H9 (cell line): ENCODE data around the gene PEDS1. TPM values are rescaled to one million over a fixed set of nuclear protein-coding genes. Genes with fewer than 3 reads are reported as not detected.

ENCODE experiments used
- DNase-seq: peaks from one replicate; pipeline ENCODE4 v3.0.0-alpha.2; 2017
- H2AFZ ChIP-seq: one replicate; pipeline ENCODE4 v1.6.1; 2013; ENCODE audit warnings: mild to moderate bottlenecking, low read length, control low read depth, moderate library complexity
- H2AK5ac ChIP-seq: 2 replicates; pipeline ENCODE4 v1.6.1; 2013; ENCODE audit warnings: low read length, control low read depth, mixed read lengths; ENCODE audit not compliant: insufficient read length
- H2BK120ac ChIP-seq: one replicate; pipeline ENCODE4 v1.6.1; 2013; ENCODE audit warnings: low read depth, mild to moderate bottlenecking, low read length, control low read depth, inconsistent platforms; ENCODE audit not compliant: poor library complexity, severe bottlenecking
- H2BK12ac ChIP-seq: 2 replicates; pipeline ENCODE4 v1.6.1; 2013; ENCODE audit warnings: low read length, control low read depth, mixed read lengths, low read depth; ENCODE audit not compliant: insufficient read length
- H2BK15ac ChIP-seq: 2 replicates; pipeline ENCODE4 v1.6.1; 2013; ENCODE audit warnings: low read depth, low read length, control low read depth
- H2BK20ac ChIP-seq: one replicate; pipeline ENCODE4 v1.6.1; 2013; ENCODE audit warnings: low read depth, mild to moderate bottlenecking, low read length, control low read depth, inconsistent platforms; ENCODE audit not compliant: poor library complexity, severe bottlenecking
- H2BK5ac ChIP-seq: 2 replicates; pipeline ENCODE4 v1.6.1; 2013; ENCODE audit warnings: low read length, control low read depth, mixed read lengths; ENCODE audit not compliant: insufficient read length
- H3K14ac ChIP-seq: 2 replicates; pipeline ENCODE4 v1.6.1; 2013; ENCODE audit warnings: low read length, control low read depth; ENCODE audit not compliant: insufficient read depth
- H3K18ac ChIP-seq: 2 replicates; pipeline ENCODE4 v1.6.1; 2013; ENCODE audit warnings: low read depth, mild to moderate bottlenecking, mixed read lengths, low read length, control low read depth; ENCODE audit not compliant: insufficient read length
- H3K23ac ChIP-seq: 2 replicates; pipeline ENCODE4 v1.6.1; 2013; ENCODE audit warnings: low read length, control low read depth, mixed read lengths, low read depth; ENCODE audit not compliant: insufficient read length
- H3K23me2 ChIP-seq: 2 replicates; pipeline ENCODE4 v1.6.1; 2013; ENCODE audit warnings: low read depth, mild to moderate bottlenecking, mixed read lengths, low read length, control low read depth; ENCODE audit not compliant: insufficient read length, poor library complexity, severe bottlenecking
- H3K27ac ChIP-seq: 2 replicates; pipeline ENCODE4 v1.5.1; 2013; ENCODE audit warnings: low read length, control low read depth, mixed read lengths, low read depth; ENCODE audit not compliant: insufficient read length
- H3K27me3 ChIP-seq: 2 replicates; pipeline ENCODE4 v1.6.1; 2013; ENCODE audit warnings: low read length, control low read depth, inconsistent platforms; ENCODE audit not compliant: insufficient read depth
- H3K4ac ChIP-seq: 2 replicates; pipeline ENCODE4 v1.6.1; 2013; ENCODE audit warnings: low read depth, mild to moderate bottlenecking, control low read depth, inconsistent platforms, low read length, moderate library complexity
- H3K4me1 ChIP-seq: 2 replicates; pipeline ENCODE4 v1.6.1; 2013; ENCODE audit warnings: low read length, control low read depth, inconsistent platforms; ENCODE audit not compliant: insufficient read depth
- H3K4me2 ChIP-seq: 2 replicates; pipeline ENCODE4 v1.6.1; 2013; ENCODE audit warnings: low read length, control low read depth, mixed read lengths; ENCODE audit not compliant: insufficient read length, insufficient read depth
- H3K56ac ChIP-seq: 2 replicates; pipeline ENCODE4 v1.6.1; 2013; ENCODE audit warnings: low read depth, mild to moderate bottlenecking, mixed read lengths, low read length, control low read depth; ENCODE audit not compliant: insufficient read length
- H3K79me1 ChIP-seq: 2 replicates; pipeline ENCODE4 v1.6.1; 2013; ENCODE audit warnings: low read depth, mild to moderate bottlenecking, moderate library complexity, low read length, control low read depth, inconsistent platforms; ENCODE audit not compliant: insufficient read depth, poor library complexity, severe bottlenecking
- H3K79me2 ChIP-seq: 2 replicates; pipeline ENCODE4 v1.6.1; 2013; ENCODE audit warnings: low read length, control low read depth, inconsistent platforms; ENCODE audit not compliant: insufficient read depth
- H3K9ac ChIP-seq: 2 replicates; pipeline ENCODE4 v1.6.1; 2013; ENCODE audit warnings: low read length, control low read depth, mixed read lengths; ENCODE audit not compliant: insufficient read length; ENCODE audit errors: extremely low read depth
- H3K9me3 ChIP-seq: one replicate; pipeline ENCODE4 v1.6.1; 2013; ENCODE audit warnings: low read depth, low read length, inconsistent platforms; ENCODE audit not compliant: control insufficient read depth
- H3T11ph ChIP-seq: one replicate; pipeline ENCODE4 v1.6.1; 2013; ENCODE audit warnings: mild to moderate bottlenecking, low read length, control low read depth, inconsistent platforms
- H4K20me1 ChIP-seq: one replicate; pipeline ENCODE4 v1.6.1; 2013; ENCODE audit not compliant: control insufficient read depth, insufficient read length, insufficient read depth
- H4K5ac ChIP-seq: 2 replicates; pipeline ENCODE4 v1.6.1; 2013; ENCODE audit warnings: low read depth, mild to moderate bottlenecking, mixed read lengths, low read length, control low read depth; ENCODE audit not compliant: insufficient read length
- H4K8ac ChIP-seq: replicated peaks from 2 replicates; pipeline ENCODE4 v1.6.1; 2013; ENCODE audit warnings: low read length, control low read depth, mixed read lengths, low read depth; ENCODE audit not compliant: insufficient read length
- H4K91ac ChIP-seq: 2 replicates; pipeline ENCODE4 v1.6.1; 2013; ENCODE audit warnings: low read depth, mild to moderate bottlenecking, moderate library complexity, mixed read lengths, low read length, control low read depth; ENCODE audit not compliant: insufficient read length
- H3K27ac Mint-ChIP-seq, 3 experiments: 2 replicates in 2 of 3; 3 replicates in 1 of 3; pipeline ENCODE4 v1.8.0; 2020 to 2021; ENCODE audit warnings: mixed read lengths in 3 of 3, mild to moderate bottlenecking in 1 of 3, moderate library complexity in 1 of 3
- H3K27me3 Mint-ChIP-seq: 2 replicates; pipeline ENCODE4 v1.8.0; 2021; ENCODE audit warnings: low read depth, mild to moderate bottlenecking, moderate library complexity, mixed read lengths
- H3K36me3 Mint-ChIP-seq, 3 experiments: 2 replicates in 2 of 3; 3 replicates in 1 of 3; pipeline ENCODE4 v1.8.0; 2020 to 2021; ENCODE audit warnings: low read depth in 3 of 3, mixed read lengths in 3 of 3; ENCODE audit not compliant: insufficient read depth in 1 of 3
- H3K4me1 Mint-ChIP-seq, 2 experiments: 2 replicates each; pipeline ENCODE4 v1.8.0; 2020; ENCODE audit warnings: mixed read lengths in 2 of 2
- H3K4me3 Mint-ChIP-seq, 2 experiments: 2 replicates in 1 of 2; 3 replicates in 1 of 2; pipeline ENCODE4 v1.8.0; 2020 to 2021; ENCODE audit warnings: mild to moderate bottlenecking in 2 of 2, mixed read lengths in 2 of 2, moderate library complexity in 1 of 2
- H3K9me3 Mint-ChIP-seq, 2 experiments: 2 replicates in 1 of 2; 3 replicates in 1 of 2; pipeline ENCODE4 v1.8.0; 2020; ENCODE audit warnings: mild to moderate bottlenecking in 2 of 2, mixed read lengths in 2 of 2, moderate library complexity in 1 of 2
- CTCF ChIP-seq: fragments of 200-600 bp; sonication (generic); conservative IDR thresholded peaks from 3 replicates; pipeline ENCODE4 v1.8.0; 2021; ENCODE audit warnings: antibody characterized with exemption, mild to moderate bottlenecking
- WGBS: extraction: QIAGEN DNeasy Blood & Tissue Kit; methylation state at CpG from one replicate; pipeline ENCODE4 v1.1.7; 2013; ENCODE audit warnings: missing lambda C conversion rate, low lambda C conversion rate, mixed read lengths; ENCODE audit not compliant: insufficient read length; ENCODE audit errors: extremely low coverage; 5-methylcytosine and 5-hydroxymethylcytosine counted together
- total RNA-seq: library from RNA; stranded (reverse); gene quantifications from 2 replicates; pipeline ENCODE4 v1.2.1, GENCODE V29; 2021

PEDS1 gene
- total RNA-seq, 1 experiment from 2014 or later, result 29.3 TPM

- no peak overlapping the region for H3K27ac Mint-ChIP-seq
- Histone ChIP-seq H4K5ac (no peak overlapping the region), H2AK5ac (no peak overlapping the region), H2BK12ac (no peak overlapping the region), H3T11ph (no peak overlapping the region), H2AFZ (no peak overlapping the region), H3K27ac (no peak overlapping the region), H4K20me1 (no peaks in the 10 kb centered on the region), H3K23ac (no peak overlapping the region), H2BK20ac (no peak overlapping the region), H3K79me2 (no peaks in the 10 kb centered on the region), H4K8ac (no peak overlapping the region), H2BK120ac (no peak overlapping the region), H3K4me2 (no peak overlapping the region), H2BK15ac (no peak overlapping the region), H3K79me1 (no peaks in the 10 kb centered on the region), H3K56ac (no peak overlapping the region), H3K18ac (no peak overlapping the region), H3K14ac (no peak overlapping the region), H3K27me3 (no peaks in the 10 kb centered on the region), H3K9ac (no peak overlapping the region), H3K4ac (no peak overlapping the region), H3K9me3 (no peaks in the 10 kb centered on the region), H4K91ac (no peak overlapping the region), H3K4me1 (no peaks in the 10 kb centered on the region), H3K23me2 (no peaks in the 10 kb centered on the region), H2BK5ac (no peak overlapping the region)
- peaks cover 11% of the 10 kb centered on the region for H3K27me3 Mint-ChIP-seq
- H3K4me1 Mint-ChIP-seq, result peaks cover 16 to 29% of the 10 kb centered on the region in 2 experiments
- WGBS, result no CpG with 5 or more reads among the region's 5 CpGs
- TF ChIP-seq CTCF, result no peak
- no peak overlapping the region for H3K4me3 Mint-ChIP-seq
- no peaks in the 10 kb centered on the region; a peak in 3 of 5 replicates for H3K9me3 Mint-ChIP-seq
- DNase-seq, result no peak
- H3K36me3 Mint-ChIP-seq, result no peaks in the 10 kb centered on the region
Measured at GRCh38 chr20:50185426-50185825, 31.9 kb upstream of the PEDS1 start.
